Gastrocnemius medialis (tissue), 4 donors: ENCODE measurements around the gene DRD1. TPM values are rescaled to one million over a fixed set of nuclear protein-coding genes. Genes with fewer than 3 reads are reported as not detected.

Source experiments
- ATAC-seq, 2 donors: fragments of 150-250 bp; one replicate each; pipeline ENCODE4 v1.9.1; 2016
- DNase-seq, 2 donors: peaks; one replicate each; pipeline ENCODE4 v3.0.0-alpha.2; 2019
- H3K27ac ChIP-seq, 4 donors: fragments of 200-600 bp; sonication (generic); 1 replicate in 1 of 4; 2 replicates in 3 of 4; pipeline ENCODE4 v1.5.1; 2016 to 2018; ENCODE audit warnings: mild to moderate bottlenecking in 2 of 4, moderate library complexity in 1 of 4
- H3K27me3 ChIP-seq, 3 donors: fragments of 200-600 bp; sonication (generic) in 2 of 3; 1 replicate in 1 of 3; 2 replicates in 2 of 3; pipeline versions ENCODE4 v1.5.1 to v1.6.0; 2016 to 2019; ENCODE audit warnings: mild to moderate bottlenecking in 1 of 3, moderate library complexity in 1 of 3
- H3K36me3 ChIP-seq, 2 donors: fragments of 200-600 bp; sonication (generic) in 1 of 2; one replicate each; pipeline ENCODE4 v1.5.1; 2017 to 2018
- H3K4me1 ChIP-seq, 2 donors: fragments of 200-600 bp; sonication (generic) in 1 of 2; one replicate each; pipeline ENCODE4 v1.5.1; 2016 to 2017; ENCODE audit warnings: mild to moderate bottlenecking in 2 of 2
- H3K4me3 ChIP-seq, 4 donors: fragments of 200-600 bp; sonication (generic) in 3 of 4; 1 replicate in 1 of 4; 2 replicates in 3 of 4; pipeline ENCODE4 v1.5.1; 2016 to 2019; ENCODE audit warnings: mild to moderate bottlenecking in 2 of 4
- H3K9me3 ChIP-seq, 3 donors: fragments of 200-600 bp; sonication (generic) in 2 of 3; 1 replicate in 1 of 3; 2 replicates in 2 of 3; pipeline ENCODE4 v1.5.1; 2016 to 2019
- POLR2A ChIP-seq, 2 donors: fragments of 450-650 bp; IDR thresholded peaks; one replicate each; pipeline ENCODE4 v1.6.1; 2017; ENCODE audit warnings: antibody characterized with exemption in 2 of 2, mild to moderate bottlenecking in 2 of 2, moderate library complexity in 2 of 2
- in situ Hi-C, 4 donors: fragments of 200-750 bp; cut with MboI; loops; one replicate each; pipeline versions ENCODE4 v1.15.0 to v1.8.0; 2017; ENCODE audit warnings: low sequenced_read_pairs in 4 of 4
- intact Hi-C: fragments of 100-400 bp; cut with DNase I; formaldehyde crosslinking; loops from one replicate; pipeline ENCODE4 v1.15.1; 2023; ENCODE audit warnings: low total_unique reads
- total RNA-seq, 4 donors: library from RNA; depleted of rRNA; stranded (reverse); fragments of >200 nt; gene quantifications; one replicate each; pipeline versions ENCODE4 v1.1.0 to v1.2.3, GENCODE V29; 2016
- TF ChIP-seq, protein P1 (sequence below), 5 experiments: fragments of 450-650 bp in 3 of 5; fragments of 200-600 bp in 2 of 5; sonication (generic) in 2 of 5; IDR thresholded peaks in 4 of 5; conservative IDR thresholded peaks in 1 of 5; 1 replicate in 4 of 5; 2 replicates in 1 of 5; pipeline ENCODE4 v1.5.1; 2016 to 2019; ENCODE audit warnings: antibody characterized with exemption in 5 of 5, mild to moderate bottlenecking in 3 of 5, moderate library complexity in 3 of 5

Gene DRD1
- total RNA-seq, 4 donors from 2014 or later, result not detected

DNA sequence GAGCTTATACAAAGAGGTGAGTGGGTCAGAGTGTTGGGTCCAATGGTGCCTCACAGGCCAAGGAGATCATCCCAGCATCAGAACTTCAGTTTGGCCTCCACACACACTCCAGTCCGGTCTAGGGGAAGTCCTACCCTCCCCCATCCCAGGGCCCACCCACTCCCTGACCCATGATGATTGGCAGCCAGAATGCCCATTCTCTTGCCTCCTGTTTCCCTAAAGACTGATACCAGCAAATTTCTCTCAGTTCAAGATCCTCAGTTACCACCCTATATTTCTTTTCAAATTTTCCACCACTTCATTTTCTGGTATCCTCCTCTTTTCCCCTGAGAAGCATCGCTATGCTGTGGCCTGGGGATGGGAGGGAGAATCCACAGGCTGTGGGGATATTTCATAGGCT, 21.9 kb downstream of the DRD1 start:
- in situ Hi-C loops, result no loop called here
- no peak for DNase-seq
- H3K36me3 ChIP-seq, result no peaks in the 10 kb centered on the region
- H3K4me3 ChIP-seq, result no peak overlapping the region
- no peaks in the 10 kb centered on the region for H3K4me1 ChIP-seq
- H3K27me3 ChIP-seq, result no peaks in the 10 kb centered on the region
- no peak for ATAC-seq
- TF ChIP-seq, protein P1, sequence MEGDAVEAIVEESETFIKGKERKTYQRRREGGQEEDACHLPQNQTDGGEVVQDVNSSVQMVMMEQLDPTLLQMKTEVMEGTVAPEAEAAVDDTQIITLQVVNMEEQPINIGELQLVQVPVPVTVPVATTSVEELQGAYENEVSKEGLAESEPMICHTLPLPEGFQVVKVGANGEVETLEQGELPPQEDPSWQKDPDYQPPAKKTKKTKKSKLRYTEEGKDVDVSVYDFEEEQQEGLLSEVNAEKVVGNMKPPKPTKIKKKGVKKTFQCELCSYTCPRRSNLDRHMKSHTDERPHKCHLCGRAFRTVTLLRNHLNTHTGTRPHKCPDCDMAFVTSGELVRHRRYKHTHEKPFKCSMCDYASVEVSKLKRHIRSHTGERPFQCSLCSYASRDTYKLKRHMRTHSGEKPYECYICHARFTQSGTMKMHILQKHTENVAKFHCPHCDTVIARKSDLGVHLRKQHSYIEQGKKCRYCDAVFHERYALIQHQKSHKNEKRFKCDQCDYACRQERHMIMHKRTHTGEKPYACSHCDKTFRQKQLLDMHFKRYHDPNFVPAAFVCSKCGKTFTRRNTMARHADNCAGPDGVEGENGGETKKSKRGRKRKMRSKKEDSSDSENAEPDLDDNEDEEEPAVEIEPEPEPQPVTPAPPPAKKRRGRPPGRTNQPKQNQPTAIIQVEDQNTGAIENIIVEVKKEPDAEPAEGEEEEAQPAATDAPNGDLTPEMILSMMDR (IDR thresholded peaks at IDR 0.05 in 4 of 5, conservative IDR thresholded peaks at IDR 0.05 in 1 of 5), result no peak
- no peak for TF ChIP-seq POLR2A (IDR thresholded peaks at IDR 0.05)
- no peak overlapping the region for H3K27ac ChIP-seq
- no peaks in the 10 kb centered on the region for H3K9me3 ChIP-seq
- intact Hi-C loops, result no loop called here

DNA sequence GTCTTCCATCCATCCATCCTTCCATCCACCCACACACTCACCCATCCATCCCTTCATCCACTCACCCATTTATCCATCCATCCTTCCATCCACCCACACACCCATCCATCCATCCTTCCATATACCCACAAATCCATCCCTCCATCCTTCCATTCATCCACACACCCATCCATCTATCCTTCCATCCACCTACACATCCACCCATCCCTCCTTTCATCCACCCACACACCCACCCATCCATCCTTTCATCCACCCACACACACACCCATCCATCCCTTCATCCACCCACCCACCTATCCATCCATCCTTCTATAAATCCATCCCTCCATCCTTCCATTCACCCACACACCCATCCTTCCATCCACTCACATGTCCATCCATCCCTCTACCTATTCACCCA, 23.6 kb downstream of the DRD1 start:
- no peak for DNase-seq
- Histone ChIP-seq H3K4me3 (no peak overlapping the region), H3K27me3 (no peaks in the 10 kb centered on the region), H3K27ac (no peak overlapping the region), H3K36me3 (no peaks in the 10 kb centered on the region), H3K9me3 (no peaks in the 10 kb centered on the region), H3K4me1 (no peaks in the 10 kb centered on the region)
- in situ Hi-C loops (no loop called here), intact Hi-C loops (no loop called here)
- TF ChIP-seq, protein P1 (IDR thresholded peaks at IDR 0.05 in 4 of 5, conservative IDR thresholded peaks at IDR 0.05 in 1 of 5), result no peak
- no peak for TF ChIP-seq POLR2A (IDR thresholded peaks at IDR 0.05)
- ATAC-seq, result no peak

DNA sequence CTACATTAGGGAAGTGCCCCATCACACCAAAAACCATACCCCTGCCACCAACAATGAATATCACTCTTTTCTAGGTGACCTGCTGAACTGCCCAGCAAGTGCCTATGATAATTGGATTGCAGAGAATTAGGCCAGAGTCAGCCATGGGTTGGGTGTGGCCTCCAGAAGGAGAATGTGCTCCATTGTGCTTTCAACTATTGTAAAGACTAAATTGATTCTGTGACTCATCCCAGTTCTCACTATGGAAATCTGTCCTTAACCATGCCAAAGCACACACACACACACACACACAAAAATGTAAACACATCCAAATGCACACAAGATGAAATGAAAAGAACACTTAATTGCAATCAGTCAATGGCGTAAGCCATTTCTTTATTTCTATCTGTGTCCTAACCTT, 25.7 kb downstream of the DRD1 start:
- ATAC-seq (no peak), DNase-seq (no peak)
- H3K4me3 ChIP-seq, result no peak overlapping the region
- TF ChIP-seq, protein P1 (IDR thresholded peaks at IDR 0.05 in 4 of 5, conservative IDR thresholded peaks at IDR 0.05 in 1 of 5), result no peak
- TF ChIP-seq POLR2A (IDR thresholded peaks at IDR 0.05), result no peak
- in situ Hi-C loops, result no loop called here
- no peaks in the 10 kb centered on the region for H3K9me3 ChIP-seq
- no peaks in the 10 kb centered on the region for H3K4me1 ChIP-seq
- H3K36me3 ChIP-seq, result no peaks in the 10 kb centered on the region
- intact Hi-C loops, result no loop called here
- H3K27ac ChIP-seq, result no peak overlapping the region
- no peaks in the 10 kb centered on the region for H3K27me3 ChIP-seq

DNA sequence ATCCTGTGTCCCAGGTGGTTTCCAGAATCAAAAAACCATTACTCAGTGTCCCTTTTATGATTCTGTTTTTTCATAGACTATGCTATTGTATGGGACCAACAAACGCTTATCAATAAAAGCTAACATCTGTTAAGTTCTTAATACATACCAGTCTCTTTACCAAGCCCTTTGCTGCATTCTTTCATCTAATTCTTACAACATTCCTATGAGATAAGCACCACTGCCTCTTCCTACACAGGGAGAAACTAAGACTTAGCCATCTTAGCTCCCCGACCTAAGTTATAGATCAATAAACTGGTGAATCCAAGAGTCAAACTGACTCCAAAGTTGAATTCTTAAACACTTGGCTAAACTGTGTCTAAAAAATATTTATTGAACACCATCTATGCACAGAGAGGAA, 26.6 kb downstream of the DRD1 start:
- no peak overlapping the region for H3K27ac ChIP-seq
- DNase-seq (no peak), ATAC-seq (no peak)
- intact Hi-C loops, result no loop called here
- TF ChIP-seq POLR2A (IDR thresholded peaks at IDR 0.05), result no peak
- TF ChIP-seq, protein P1 (IDR thresholded peaks at IDR 0.05 in 4 of 5, conservative IDR thresholded peaks at IDR 0.05 in 1 of 5), result no peak
- no peak overlapping the region for H3K4me3 ChIP-seq
- H3K4me1 ChIP-seq, result no peaks in the 10 kb centered on the region
- H3K9me3 ChIP-seq, result no peaks in the 10 kb centered on the region
- no peaks in the 10 kb centered on the region for H3K36me3 ChIP-seq
- in situ Hi-C loops, result no loop called here
- no peaks in the 10 kb centered on the region for H3K27me3 ChIP-seq

DNA sequence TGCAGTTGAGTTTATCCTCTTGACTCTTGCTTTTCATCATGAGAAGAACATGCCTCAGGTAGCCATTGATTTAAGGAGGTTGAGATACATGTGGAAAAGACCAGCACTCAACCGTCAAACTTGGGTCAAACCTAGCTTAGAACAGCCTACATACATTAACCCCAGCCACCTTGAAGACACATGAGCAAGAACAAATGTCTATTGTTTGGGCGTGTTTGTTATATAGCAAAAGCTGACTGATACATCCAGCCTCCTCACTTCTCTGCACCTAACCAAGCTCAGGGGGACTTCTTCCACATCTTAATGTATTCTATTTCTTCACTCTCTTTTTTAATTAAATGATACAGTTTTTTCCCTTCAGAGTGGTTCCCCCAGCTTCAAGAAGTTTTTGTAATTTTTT, 28.7 kb downstream of the DRD1 start:
- H3K4me3 ChIP-seq, result no peak overlapping the region
- no peak for DNase-seq
- no peak for ATAC-seq
- no peak overlapping the region for H3K27ac ChIP-seq
- no peaks in the 10 kb centered on the region for H3K36me3 ChIP-seq
- no peaks in the 10 kb centered on the region for H3K9me3 ChIP-seq
- TF ChIP-seq, protein P1 (IDR thresholded peaks at IDR 0.05 in 4 of 5, conservative IDR thresholded peaks at IDR 0.05 in 1 of 5), result no peak
- TF ChIP-seq POLR2A (IDR thresholded peaks at IDR 0.05), result no peak
- H3K4me1 ChIP-seq, result no peaks in the 10 kb centered on the region
- in situ Hi-C loops (no loop called here), intact Hi-C loops (no loop called here)
- no peaks in the 10 kb centered on the region for H3K27me3 ChIP-seq
